Right atrium auricular region (tissue), 2 donors: Measurements from ENCODE around the gene APOB. TPM values are rescaled to one million over a fixed set of nuclear protein-coding genes. Genes with fewer than 3 reads are reported as not detected.

Experiments used
- DNase-seq: peaks from one replicate; pipeline ENCODE4 v3.0.0-alpha.2; 2019; ENCODE audit warnings: low spot score
- H3K27ac ChIP-seq, 2 donors: fragments of 200-600 bp; sonication (generic); 1 replicate in 1 of 2; 2 replicates in 1 of 2; pipeline ENCODE4 v1.5.1; 2016 to 2019
- H3K27me3 ChIP-seq, 2 donors: fragments of 200-600 bp; sonication (generic); one replicate each; pipeline versions ENCODE4 v1.5.1 to v1.6.0; 2017 to 2019
- H3K36me3 ChIP-seq: fragments of 200-600 bp; sonication (generic); one replicate; pipeline ENCODE4 v1.5.1; 2016
- H3K4me1 ChIP-seq, 2 donors: fragments of 200-600 bp; sonication (generic); one replicate each; pipeline versions ENCODE4 v1.5.1 to v1.6.0; 2017 to 2019
- H3K4me3 ChIP-seq, 2 donors: fragments of 200-600 bp; sonication (generic); 1 replicate in 1 of 2; 2 replicates in 1 of 2; pipeline ENCODE4 v1.5.1; 2017 to 2019; ENCODE audit warnings: mild to moderate bottlenecking in 1 of 2, moderate library complexity in 1 of 2
- H3K9me3 ChIP-seq, 2 donors: fragments of 200-600 bp; sonication (generic); one replicate each; pipeline ENCODE4 v1.5.1; 2019
- total RNA-seq, 2 donors: library from RNA; depleted of rRNA; stranded (reverse); fragments of >200 nt; gene quantifications; one replicate each; pipeline ENCODE4 v1.1.0, GENCODE V29; 2016
- TF ChIP-seq, protein P1 (sequence below), 2 donors: fragments of 200-600 bp; sonication (generic); IDR thresholded peaks; one replicate each; pipeline ENCODE4 v1.5.1; 2019; ENCODE audit warnings: antibody characterized with exemption in 2 of 2

The APOB gene
- total RNA-seq, 2 donors from 2014 or later: 20.1 to 45.3 TPM

DNA sequence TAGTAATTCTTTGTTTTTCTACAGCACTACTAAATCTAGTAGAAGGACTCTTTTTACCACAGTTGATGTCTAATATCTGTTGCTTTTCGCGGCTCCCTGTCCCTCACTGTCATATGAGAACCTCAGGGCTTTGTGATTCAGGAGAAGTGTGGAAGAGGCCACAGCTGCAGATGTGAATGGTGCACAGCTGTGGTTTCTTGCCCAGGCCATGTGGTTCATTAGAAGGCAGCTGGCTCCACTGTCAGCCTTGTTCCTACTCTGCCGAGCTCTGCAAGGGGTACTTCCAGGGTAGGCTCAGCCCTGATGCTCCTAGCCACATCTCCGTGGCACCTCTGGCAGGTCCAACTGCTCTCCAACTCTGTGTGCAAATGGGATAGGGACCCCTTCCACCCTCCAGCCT lies 83.9 kb downstream of the APOB start:
- no peaks in the 10 kb centered on the region for H3K36me3 ChIP-seq
- DNase-seq: no peak
- TF ChIP-seq, protein P1, sequence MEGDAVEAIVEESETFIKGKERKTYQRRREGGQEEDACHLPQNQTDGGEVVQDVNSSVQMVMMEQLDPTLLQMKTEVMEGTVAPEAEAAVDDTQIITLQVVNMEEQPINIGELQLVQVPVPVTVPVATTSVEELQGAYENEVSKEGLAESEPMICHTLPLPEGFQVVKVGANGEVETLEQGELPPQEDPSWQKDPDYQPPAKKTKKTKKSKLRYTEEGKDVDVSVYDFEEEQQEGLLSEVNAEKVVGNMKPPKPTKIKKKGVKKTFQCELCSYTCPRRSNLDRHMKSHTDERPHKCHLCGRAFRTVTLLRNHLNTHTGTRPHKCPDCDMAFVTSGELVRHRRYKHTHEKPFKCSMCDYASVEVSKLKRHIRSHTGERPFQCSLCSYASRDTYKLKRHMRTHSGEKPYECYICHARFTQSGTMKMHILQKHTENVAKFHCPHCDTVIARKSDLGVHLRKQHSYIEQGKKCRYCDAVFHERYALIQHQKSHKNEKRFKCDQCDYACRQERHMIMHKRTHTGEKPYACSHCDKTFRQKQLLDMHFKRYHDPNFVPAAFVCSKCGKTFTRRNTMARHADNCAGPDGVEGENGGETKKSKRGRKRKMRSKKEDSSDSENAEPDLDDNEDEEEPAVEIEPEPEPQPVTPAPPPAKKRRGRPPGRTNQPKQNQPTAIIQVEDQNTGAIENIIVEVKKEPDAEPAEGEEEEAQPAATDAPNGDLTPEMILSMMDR (IDR thresholded peaks at IDR 0.05): no peak
- H3K9me3 ChIP-seq: no peaks in the 10 kb centered on the region
- H3K27me3 ChIP-seq: no peaks in the 10 kb centered on the region
- H3K4me1 ChIP-seq: no peaks in the 10 kb centered on the region
- no peak overlapping the region for H3K27ac ChIP-seq
- no peak overlapping the region for H3K4me3 ChIP-seq

DNA sequence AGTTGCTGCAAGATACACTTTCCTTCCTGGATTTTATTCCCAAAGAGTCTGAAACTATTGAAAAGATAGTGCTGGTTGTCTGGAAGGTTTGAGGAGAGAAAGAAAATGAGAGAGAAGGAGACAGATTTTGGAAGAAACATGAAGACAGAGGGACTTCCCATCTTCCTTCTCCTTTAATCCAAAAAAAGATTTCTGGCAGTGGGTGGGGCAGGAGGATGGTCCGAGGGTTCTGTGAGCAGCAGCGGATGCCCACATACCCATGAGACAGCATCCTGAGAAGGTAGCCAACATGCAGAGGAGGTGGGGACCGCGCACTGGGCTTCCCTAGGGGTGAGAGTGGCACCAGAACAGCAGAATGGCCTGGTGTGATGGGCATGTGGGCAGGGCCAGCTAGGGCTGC lies 84.6 kb downstream of the APOB start:
- Histone ChIP-seq H3K27ac (no peak overlapping the region), H3K4me3 (no peak overlapping the region), H3K36me3 (no peaks in the 10 kb centered on the region), H3K27me3 (no peaks in the 10 kb centered on the region), H3K4me1 (no peaks in the 10 kb centered on the region), H3K9me3 (no peaks in the 10 kb centered on the region)
- no peak for DNase-seq
- TF ChIP-seq, protein P1 (IDR thresholded peaks at IDR 0.05): no peak

DNA sequence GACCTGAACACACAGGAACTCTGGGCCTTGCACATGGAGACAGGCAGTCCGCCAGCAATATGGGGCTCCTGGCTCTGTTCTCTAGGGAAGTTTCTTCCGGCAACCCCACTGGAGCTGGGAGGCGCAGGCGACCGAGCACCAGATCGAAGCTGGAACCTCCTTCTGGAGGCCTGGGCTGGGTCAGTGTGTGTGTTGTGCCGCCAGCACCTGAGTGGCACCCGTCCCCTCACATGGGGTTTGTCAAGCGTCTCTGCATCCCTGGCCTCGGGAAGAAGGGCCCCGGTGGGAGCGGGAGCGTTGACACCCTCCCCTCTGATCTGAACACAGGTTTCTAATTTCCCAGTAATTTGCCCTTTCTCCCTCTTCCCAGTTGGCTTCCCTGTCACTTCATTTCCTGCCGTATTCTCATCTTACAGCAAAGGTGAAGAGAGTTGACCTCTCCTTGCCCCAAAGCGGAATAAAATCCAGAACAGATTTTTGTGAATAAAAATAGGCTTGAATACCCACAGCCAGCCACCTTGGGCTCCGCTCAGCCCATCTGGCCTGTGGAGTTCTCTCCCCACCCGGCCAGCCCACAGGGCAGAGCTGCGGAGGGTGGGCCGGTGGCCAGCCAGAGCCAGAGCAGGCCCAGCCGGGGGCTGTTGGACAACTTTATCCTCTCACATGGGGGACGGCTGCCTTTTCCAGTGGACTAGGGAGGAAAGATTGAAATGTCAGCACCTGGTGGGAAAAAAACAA lies 85.9 kb downstream of the APOB start:
- Histone ChIP-seq H3K4me3 (no peak overlapping the region), H3K9me3 (no peaks in the 10 kb centered on the region), H3K27ac (no peak overlapping the region), H3K27me3 (no peaks in the 10 kb centered on the region), H3K4me1 (no peaks in the 10 kb centered on the region), H3K36me3 (no peaks in the 10 kb centered on the region)
- no peak for DNase-seq
- TF ChIP-seq, protein P1 (IDR thresholded peaks at IDR 0.05): no peak

DNA sequence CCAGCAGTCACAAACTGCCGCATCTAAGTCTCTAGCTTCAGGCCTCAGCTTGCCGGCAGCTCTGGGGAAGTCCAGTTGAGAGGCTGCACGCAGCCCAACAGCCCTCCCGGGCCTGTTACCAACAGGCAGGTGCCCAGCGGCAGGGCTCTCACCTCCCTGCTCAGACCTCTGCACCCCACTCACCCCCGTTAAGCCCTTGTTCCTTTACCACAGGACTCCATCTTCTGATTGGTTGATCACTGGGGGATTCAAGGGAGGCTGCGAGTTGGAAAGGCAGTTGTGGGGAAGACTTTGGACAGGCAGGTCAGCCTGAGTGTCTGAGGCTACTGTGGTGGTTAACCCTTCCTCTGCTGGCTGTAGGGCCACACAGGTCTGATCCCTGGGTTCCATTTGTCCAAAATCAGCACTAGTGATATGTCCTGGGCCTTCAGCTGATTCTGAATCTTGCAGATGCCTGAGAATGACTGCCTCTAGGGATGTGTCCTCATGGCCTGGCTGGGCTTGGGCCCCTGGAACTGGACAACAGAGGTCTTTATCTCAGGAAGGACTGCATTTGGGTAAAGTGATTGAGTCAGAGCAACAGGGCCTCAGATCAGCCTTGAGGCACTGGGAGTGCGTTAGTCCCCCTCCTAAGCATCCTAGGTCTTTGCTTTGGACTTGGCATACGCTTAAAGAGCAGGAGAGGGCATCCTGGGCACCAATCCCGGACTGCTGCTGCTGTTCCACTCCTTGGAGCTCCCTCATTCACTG lies 88.4 kb downstream of the APOB start:
- no peaks in the 10 kb centered on the region for H3K4me1 ChIP-seq
- no peaks in the 10 kb centered on the region for H3K36me3 ChIP-seq
- H3K9me3 ChIP-seq: no peaks in the 10 kb centered on the region
- TF ChIP-seq, protein P1 (IDR thresholded peaks at IDR 0.05): no peak
- no peak for DNase-seq
- no peak overlapping the region for H3K4me3 ChIP-seq
- no peaks in the 10 kb centered on the region for H3K27me3 ChIP-seq
- H3K27ac ChIP-seq: no peak overlapping the region

DNA sequence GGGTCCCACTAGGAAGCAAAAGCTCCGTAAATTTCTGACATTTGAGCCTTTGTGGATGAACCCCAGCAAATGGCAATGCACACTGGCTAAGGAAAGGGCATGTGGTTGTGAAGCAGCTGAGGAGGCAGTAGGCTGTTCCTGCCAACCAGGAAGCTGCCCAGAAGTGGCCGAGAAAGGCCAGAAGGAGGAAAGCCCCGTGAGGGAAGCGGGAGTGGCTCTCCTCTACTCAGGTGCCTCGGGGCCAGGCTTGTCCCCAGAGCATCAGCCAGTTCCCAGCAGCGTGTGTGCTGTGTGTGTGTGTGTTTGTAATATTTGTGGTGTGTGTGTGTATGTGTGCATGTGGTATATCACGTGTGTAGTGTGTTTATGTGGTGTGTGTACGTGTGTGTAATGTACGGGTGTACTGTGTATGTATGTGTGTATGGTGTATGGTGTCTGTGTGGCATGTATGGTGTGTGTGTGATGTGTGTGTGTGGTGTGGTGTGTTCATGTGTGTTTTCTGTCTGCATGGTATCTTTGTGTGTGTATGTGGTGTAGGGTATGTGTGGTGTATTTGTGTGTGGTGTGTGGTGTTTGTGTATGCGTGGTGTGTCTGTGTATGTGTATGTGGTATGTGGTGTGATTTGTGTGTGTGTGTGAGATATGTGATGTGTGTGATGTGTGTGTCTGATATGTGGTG lies 90.6 kb downstream of the APOB start:
- H3K9me3 ChIP-seq: no peaks in the 10 kb centered on the region
- TF ChIP-seq, protein P1 (IDR thresholded peaks at IDR 0.05): no peak
- no peaks in the 10 kb centered on the region for H3K27me3 ChIP-seq
- no peaks in the 10 kb centered on the region for H3K4me1 ChIP-seq
- no peak overlapping the region for H3K27ac ChIP-seq
- no peak for DNase-seq
- no peak overlapping the region for H3K4me3 ChIP-seq
- H3K36me3 ChIP-seq: no peaks in the 10 kb centered on the region

Other genes with a start within 250 kb of the APOB start
- gene LDAH, start 221.0 kb downstream of the APOB start, total RNA-seq: 1 to 10 TPM; 3.5 to 6.0 TPM
- gene TDRD15, start 79.9 kb upstream of the APOB start, total RNA-seq: 1 to 10 TPM in 1 of 2 donors, not detected in 1; 1.7 TPM